Trophoblast cell (in vitro differentiated cells and primary cell): ENCODE measurements around the gene CLASRP.
"Not testable (repeated sequence)": the region's sequence is repeated elsewhere in the genome, so short reads cannot be mapped to it uniquely, and the experiment has no call there.

Experiments
- DNase-seq, 2 donors: peaks; one replicate each; pipeline ENCODE4 v3.0.0-alpha.2; 2016
- H2AFZ ChIP-seq: 2 replicates; pipeline ENCODE4 v1.6.1; 2013; ENCODE audit warnings: low read length, moderate library complexity, mild to moderate bottlenecking; ENCODE audit not compliant: insufficient read depth, poor library complexity
- H2AK5ac ChIP-seq: 2 replicates; pipeline ENCODE4 v1.6.1; 2013; ENCODE audit warnings: mild to moderate bottlenecking, low read length
- H2BK120ac ChIP-seq: 2 replicates; pipeline ENCODE4 v1.6.1; 2013; ENCODE audit warnings: low read length, mild to moderate bottlenecking, moderate library complexity; ENCODE audit not compliant: insufficient read depth, poor library complexity
- H2BK12ac ChIP-seq: 2 replicates; pipeline ENCODE4 v1.6.1; 2013; ENCODE audit warnings: mild to moderate bottlenecking, low read length, moderate library complexity
- H2BK5ac ChIP-seq: 2 replicates; pipeline ENCODE4 v1.6.1; 2013; ENCODE audit warnings: low read length, low read depth, moderate library complexity, mild to moderate bottlenecking; ENCODE audit not compliant: poor library complexity
- H3K14ac ChIP-seq: 2 replicates; pipeline ENCODE4 v1.6.1; 2013; ENCODE audit warnings: mild to moderate bottlenecking, low read length
- H3K18ac ChIP-seq: 2 replicates; pipeline ENCODE4 v1.6.1; 2013; ENCODE audit warnings: mild to moderate bottlenecking, low read length
- H3K23ac ChIP-seq: 2 replicates; pipeline ENCODE4 v1.6.1; 2013; ENCODE audit warnings: low read length
- H3K27ac ChIP-seq: 2 replicates; pipeline ENCODE4 v1.5.1; 2013; ENCODE audit warnings: low read depth, mild to moderate bottlenecking, inconsistent platforms, low read length, moderate library complexity
- H3K27me3 ChIP-seq: 2 replicates; pipeline ENCODE4 v1.6.1; 2013; ENCODE audit warnings: inconsistent platforms, mild to moderate bottlenecking, low read length, moderate library complexity; ENCODE audit not compliant: insufficient read depth
- H3K36me3 ChIP-seq, 2 experiments: 1 replicate in 1 of 2; 2 replicates in 1 of 2; pipeline ENCODE4 v1.6.1; 2013; ENCODE audit warnings: low read length in 2 of 2, mild to moderate bottlenecking in 2 of 2, moderate library complexity in 1 of 2; ENCODE audit not compliant: insufficient read depth in 2 of 2, control insufficient read depth in 1 of 2
- H3K4ac ChIP-seq: 2 replicates; pipeline ENCODE4 v1.6.1; 2013; ENCODE audit warnings: low read depth, mild to moderate bottlenecking, low read length, moderate library complexity
- H3K4me1 ChIP-seq, 2 experiments: 1 replicate in 1 of 2; 2 replicates in 1 of 2; pipeline ENCODE4 v1.6.1; 2013; ENCODE audit warnings: low read length in 2 of 2, mild to moderate bottlenecking in 2 of 2, moderate library complexity in 1 of 2; ENCODE audit not compliant: insufficient read depth in 2 of 2, control insufficient read depth in 1 of 2
- H3K4me2 ChIP-seq: 2 replicates; pipeline ENCODE4 v1.6.1; 2013; ENCODE audit warnings: inconsistent platforms, mild to moderate bottlenecking, low read length, moderate library complexity
- H3K4me3 ChIP-seq: 2 replicates; pipeline ENCODE4 v1.5.1; 2013; ENCODE audit warnings: mild to moderate bottlenecking, low read depth, low read length, inconsistent platforms
- H3K79me1 ChIP-seq: one replicate; pipeline ENCODE4 v1.6.1; 2013; ENCODE audit warnings: low read length
- H3K79me2 ChIP-seq: 2 replicates; pipeline ENCODE4 v1.6.1; 2013; ENCODE audit warnings: low read length, mild to moderate bottlenecking; ENCODE audit not compliant: control insufficient read depth, insufficient read depth, poor library complexity
- H3K9ac ChIP-seq: 2 replicates; pipeline ENCODE4 v1.6.1; 2013; ENCODE audit warnings: mild to moderate bottlenecking, low read length
- H3K9me3 ChIP-seq: 2 replicates; pipeline ENCODE4 v1.6.1; 2013; ENCODE audit warnings: low read depth, mild to moderate bottlenecking, control low read depth, inconsistent platforms, low read length; ENCODE audit not compliant: insufficient read depth
- H4K12ac ChIP-seq: 2 replicates; pipeline ENCODE4 v1.6.1; 2013; ENCODE audit warnings: low read depth, mild to moderate bottlenecking, low read length, moderate library complexity
- H4K8ac ChIP-seq: 2 replicates; pipeline ENCODE4 v1.6.1; 2013; ENCODE audit warnings: low read depth, mild to moderate bottlenecking, low read length, moderate library complexity
- H4K91ac ChIP-seq: one replicate; pipeline ENCODE4 v1.6.1; 2013; ENCODE audit warnings: low read depth, mild to moderate bottlenecking, low read length, moderate library complexity
- WGBS: extraction: QIAGEN DNeasy Blood & Tissue Kit; methylation state at CpG from one replicate; pipeline ENCODE4 v1.1.7; 2013; ENCODE audit warnings: missing lambda C conversion rate; ENCODE audit not compliant: insufficient read length, insufficient coverage; ENCODE audit errors: extremely low coverage; 5-methylcytosine and 5-hydroxymethylcytosine counted together

The CLASRP gene

DNA sequence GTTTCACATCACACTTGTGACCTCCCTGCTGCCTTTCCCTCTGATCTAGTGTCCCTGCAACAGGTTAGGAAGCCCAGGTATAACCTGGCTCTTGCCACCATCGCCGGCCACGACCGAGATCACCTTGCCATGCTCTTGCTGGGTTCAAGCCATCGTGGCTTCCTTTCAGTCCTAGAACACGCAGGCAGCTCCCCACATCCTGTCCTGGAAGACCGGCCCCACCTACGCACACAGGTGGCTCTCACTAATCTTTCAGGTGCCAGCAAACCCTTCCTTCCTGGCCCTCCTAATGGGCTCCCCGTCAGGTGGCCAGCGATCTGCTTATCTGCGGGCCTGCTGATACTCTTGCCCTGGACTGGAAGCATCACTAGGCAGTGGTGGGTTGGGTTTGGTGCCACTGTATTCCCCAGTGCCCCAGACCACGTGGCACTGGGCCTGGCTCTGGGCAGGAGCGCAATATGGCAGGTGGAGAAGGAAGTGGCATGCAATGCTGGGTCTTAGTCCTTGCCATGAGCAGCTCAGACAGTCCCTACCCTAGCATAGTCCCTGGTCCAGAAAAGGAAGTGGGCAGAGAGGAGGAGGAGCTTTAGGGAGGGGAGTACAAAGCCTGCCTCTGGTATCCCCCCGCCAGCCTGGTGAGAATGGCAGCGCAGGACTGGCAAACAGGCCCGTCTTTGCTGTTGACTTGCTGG lies 66.0 kb downstream of the CLASRP start:
- Histone ChIP-seq H3K9me3 (no peaks in the 10 kb centered on the region), H4K91ac (no peak overlapping the region), H3K4me3 (no peak overlapping the region), H3K79me1 (no peaks in the 10 kb centered on the region), H2BK12ac (no peak overlapping the region), H2BK5ac (no peak overlapping the region), H2AK5ac (no peak overlapping the region), H3K23ac (no peak overlapping the region), H3K4me2 (no peak overlapping the region), H3K27ac (no peak overlapping the region), H3K27me3 (no peaks in the 10 kb centered on the region), H3K18ac (no peak overlapping the region), H4K12ac (no peak overlapping the region), H3K9ac (no peak overlapping the region), H3K14ac (no peak overlapping the region), H3K36me3 (peaks cover 3 to 8% of the 10 kb centered on the region in 2 experiments), H2BK120ac (no peak overlapping the region), H3K79me2 (peaks cover 10% of the 10 kb centered on the region), H3K4me1 (peaks cover 0 to 2% of the 10 kb centered on the region in 2 experiments), H4K8ac (no peak overlapping the region), H2AFZ (no peak overlapping the region), H3K4ac (peak overlapping the region; percentile 50)
- no CpG with 5 or more reads among the region's 16 CpGs for WGBS
- no peak for DNase-seq

DNA sequence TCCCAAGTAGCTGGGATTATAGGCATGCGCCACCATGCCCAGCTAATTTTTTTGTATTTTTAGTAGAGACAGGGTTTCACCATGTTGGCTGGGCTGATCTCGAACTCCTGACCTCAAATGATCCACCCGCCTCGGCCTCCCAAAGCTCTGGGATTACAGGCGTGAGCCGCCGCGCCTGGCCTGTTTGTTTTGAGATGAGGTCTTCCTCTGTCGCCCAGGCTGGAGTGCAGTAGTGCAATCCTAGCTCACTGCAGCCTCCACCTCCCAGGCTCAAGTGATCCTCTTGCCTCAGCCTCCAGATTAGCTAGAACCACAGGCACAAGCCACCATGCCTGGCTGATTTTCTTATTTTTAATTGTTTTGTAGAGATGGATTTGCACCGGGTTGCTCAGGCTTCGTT lies 67.5 kb downstream of the CLASRP start:
- not testable (repeated sequence) for H4K91ac ChIP-seq, H3K27me3 ChIP-seq, H3K9ac ChIP-seq, H2BK120ac ChIP-seq, H3K4me3 ChIP-seq, H3K27ac ChIP-seq, DNase-seq, H3K36me3 ChIP-seq, H3K4me1 ChIP-seq, H3K23ac ChIP-seq, H2AK5ac ChIP-seq, H4K8ac ChIP-seq, H2BK5ac ChIP-seq, H3K4me2 ChIP-seq, H3K9me3 ChIP-seq, H3K79me1 ChIP-seq, H2BK12ac ChIP-seq, H3K14ac ChIP-seq, H4K12ac ChIP-seq, H3K4ac ChIP-seq, H3K18ac ChIP-seq, H2AFZ ChIP-seq
- WGBS, result no CpG with 5 or more reads among the region's 11 CpGs
- H3K79me2 ChIP-seq, result peaks cover 11% of the 10 kb centered on the region

- no peak overlapping the region for H3K9ac ChIP-seq
- no peak overlapping the region for H4K12ac ChIP-seq
- H3K9me3 ChIP-seq, result no peaks in the 10 kb centered on the region
- H4K8ac ChIP-seq, result no peak overlapping the region
- no peaks in the 10 kb centered on the region for H3K27me3 ChIP-seq
- no peak overlapping the region for H3K23ac ChIP-seq
- no peak overlapping the region for H3K4me3 ChIP-seq
- H3K14ac ChIP-seq, result no peak overlapping the region
- peaks cover 12% of the 10 kb centered on the region for H3K79me2 ChIP-seq
- no peak overlapping the region for H2BK12ac ChIP-seq
- no peaks in the 10 kb centered on the region for H3K79me1 ChIP-seq
- no peak overlapping the region for H2BK120ac ChIP-seq
- H2AK5ac ChIP-seq, result no peak overlapping the region
- no peaks in the 10 kb centered on the region for H3K4me1 ChIP-seq
- no peak overlapping the region for H2BK5ac ChIP-seq
- peaks cover 3 to 6% of the 10 kb centered on the region in 2 experiments for H3K36me3 ChIP-seq
- H2AFZ ChIP-seq, result no peak overlapping the region
- H4K91ac ChIP-seq, result no peak overlapping the region
- no peak overlapping the region for H3K4ac ChIP-seq
- WGBS, result no CpG with 5 or more reads among the region's 12 CpGs
- no peak overlapping the region for H3K27ac ChIP-seq
- peak; percentile 47 to 76 for DNase-seq
- no peak overlapping the region for H3K18ac ChIP-seq
- H3K4me2 ChIP-seq, result no peak overlapping the region
These were observed 68.8 kb downstream of the CLASRP start for GRCh38 chr19:45107621-45108150.

GRCh38 chr19:45110851-45111266 lies 72.0 kb downstream of the CLASRP start:
- DNase-seq, result no peak
- Histone ChIP-seq H3K9me3 (no peaks in the 10 kb centered on the region), H3K36me3 (peaks cover 2 to 3% of the 10 kb centered on the region in 2 experiments), H3K79me1 (no peaks in the 10 kb centered on the region), H3K4me3 (no peak overlapping the region), H2AFZ (no peak overlapping the region), H4K12ac (no peak overlapping the region), H2BK12ac (no peak overlapping the region), H4K91ac (no peak overlapping the region), H4K8ac (no peak overlapping the region), H3K27me3 (no peaks in the 10 kb centered on the region), H3K14ac (no peak overlapping the region), H3K23ac (no peak overlapping the region), H3K4ac (peak overlapping the region; percentile 66), H3K9ac (no peak overlapping the region), H3K4me1 (peaks cover 0 to 4% of the 10 kb centered on the region in 2 experiments), H2AK5ac (no peak overlapping the region), H3K4me2 (no peak overlapping the region), H3K27ac (no peak overlapping the region), H2BK120ac (no peak overlapping the region), H3K79me2 (peaks cover 11% of the 10 kb centered on the region), H2BK5ac (no peak overlapping the region), H3K18ac (no peak overlapping the region)
- WGBS, result no CpG with 5 or more reads among the region's 5 CpGs
